Mesenchymal stem cell (in vitro differentiated cells and primary cell): Measurements from ENCODE around the gene KTN1.
A peak's percentile ranks its signal among the peaks of the same experiment; 100 is the strongest.

Experiments used
- DNase-seq: peaks from one replicate; pipeline ENCODE4 v3.0.0-alpha.2; 2013
- H2AFZ ChIP-seq: one replicate; pipeline ENCODE4 v1.6.1; 2013; ENCODE audit warnings: low read depth, mild to moderate bottlenecking, control low read depth, inconsistent platforms, low read length, moderate library complexity
- H2AK5ac ChIP-seq: 2 replicates; pipeline ENCODE4 v1.6.1; 2013; ENCODE audit warnings: low read length, moderate library complexity, mild to moderate bottlenecking, inconsistent platforms; ENCODE audit not compliant: severe bottlenecking
- H2BK120ac ChIP-seq: one replicate; pipeline ENCODE4 v1.6.1; 2013; ENCODE audit warnings: low read depth, mild to moderate bottlenecking, inconsistent platforms, low read length, moderate library complexity
- H2BK12ac ChIP-seq, 2 experiments: one replicate each; pipeline ENCODE4 v1.6.1; 2013; ENCODE audit warnings: inconsistent platforms in 2 of 2, low read length in 2 of 2, mild to moderate bottlenecking in 2 of 2, moderate library complexity in 2 of 2, control low read depth in 1 of 2
- H2BK15ac ChIP-seq: one replicate; pipeline ENCODE4 v1.6.1; 2013; ENCODE audit warnings: mild to moderate bottlenecking, low read depth, inconsistent platforms; ENCODE audit not compliant: poor library complexity, severe bottlenecking
- H2BK5ac ChIP-seq: 2 replicates; pipeline ENCODE4 v1.6.1; 2013; ENCODE audit warnings: low read depth, mild to moderate bottlenecking, low read length, control low read depth, inconsistent platforms; ENCODE audit not compliant: poor library complexity, severe bottlenecking
- H3K14ac ChIP-seq, 2 experiments: one replicate each; pipeline ENCODE4 v1.6.1; 2013; ENCODE audit warnings: inconsistent platforms in 2 of 2, low read length in 2 of 2, control low read depth in 1 of 2, mild to moderate bottlenecking in 1 of 2, moderate library complexity in 1 of 2
- H3K18ac ChIP-seq, 2 experiments: one replicate each; pipeline ENCODE4 v1.6.1; 2013; ENCODE audit warnings: inconsistent platforms in 2 of 2, low read length in 2 of 2, control low read depth in 1 of 2, low read depth in 1 of 2, mild to moderate bottlenecking in 1 of 2
- H3K23ac ChIP-seq, 2 experiments: one replicate each; pipeline ENCODE4 v1.6.1; 2013; ENCODE audit warnings: inconsistent platforms in 2 of 2, low read length in 2 of 2, mild to moderate bottlenecking in 2 of 2, moderate library complexity in 2 of 2, control low read depth in 1 of 2
- H3K27ac ChIP-seq: 2 replicates; pipeline ENCODE4 v1.5.1; 2013; ENCODE audit warnings: mild to moderate bottlenecking, moderate library complexity, low read length, control low read depth, inconsistent platforms; ENCODE audit not compliant: poor library complexity, severe bottlenecking
- H3K27me3 ChIP-seq, 2 experiments: 2 replicates each; pipeline versions ENCODE4 v1.6.1 to v1.7.0; 2013; ENCODE audit warnings: low read length in 2 of 2, mild to moderate bottlenecking in 2 of 2, moderate library complexity in 2 of 2, control low read depth in 1 of 2, inconsistent platforms in 1 of 2; ENCODE audit not compliant: control insufficient read depth in 1 of 2, insufficient read depth in 1 of 2
- H3K36me3 ChIP-seq, 2 experiments: 2 replicates each; pipeline versions ENCODE4 v1.6.1 to v1.7.0; 2013; ENCODE audit warnings: low read length in 2 of 2, control low read depth in 1 of 2, inconsistent platforms in 1 of 2, low read depth in 1 of 2, mild to moderate bottlenecking in 1 of 2; ENCODE audit not compliant: insufficient read depth in 2 of 2, control insufficient read depth in 1 of 2
- H3K4ac ChIP-seq, 2 experiments: one replicate each; pipeline ENCODE4 v1.6.1; 2013; ENCODE audit warnings: inconsistent platforms in 2 of 2, low read length in 2 of 2, mild to moderate bottlenecking in 2 of 2, moderate library complexity in 2 of 2, control low read depth in 1 of 2, low read depth in 1 of 2
- H3K4me1 ChIP-seq: 2 replicates; pipeline ENCODE4 v1.6.1; 2013; ENCODE audit warnings: low read depth, low read length, control low read depth; ENCODE audit not compliant: control insufficient read depth, insufficient read depth
- H3K4me2 ChIP-seq: 2 replicates; pipeline ENCODE4 v1.6.1; 2013; ENCODE audit warnings: low read length, mild to moderate bottlenecking, inconsistent platforms; ENCODE audit not compliant: poor library complexity, severe bottlenecking
- H3K4me3 ChIP-seq, 2 experiments: 2 replicates each; pipeline versions ENCODE4 v1.5.1 to v1.7.0; 2013; ENCODE audit warnings: low read length in 2 of 2, mild to moderate bottlenecking in 2 of 2, control low read depth in 1 of 2, low read depth in 1 of 2; ENCODE audit not compliant: insufficient read depth in 1 of 2
- H3K79me1 ChIP-seq: replicated peaks from 2 replicates; pipeline ENCODE4 v1.6.1; 2013; ENCODE audit warnings: mild to moderate bottlenecking, control low read depth, low read length, inconsistent platforms; ENCODE audit not compliant: poor library complexity, severe bottlenecking
- H3K9ac ChIP-seq: 2 replicates; pipeline ENCODE4 v1.7.0; 2013; ENCODE audit warnings: mild to moderate bottlenecking, low read length, moderate library complexity
- H3K9me3 ChIP-seq: 2 replicates; pipeline ENCODE4 v1.7.0; 2013; ENCODE audit warnings: mild to moderate bottlenecking, low read length; ENCODE audit not compliant: control insufficient read depth
- H4K8ac ChIP-seq: one replicate; pipeline ENCODE4 v1.6.1; 2013; ENCODE audit warnings: inconsistent platforms, mild to moderate bottlenecking, low read length, moderate library complexity
- H4K91ac ChIP-seq: one replicate; pipeline ENCODE4 v1.6.1; 2013; ENCODE audit warnings: mild to moderate bottlenecking, low read length, inconsistent platforms
- WGBS: methylation state at CpG from one replicate; pipeline ENCODE4 v1.1.7; 2013; ENCODE audit warnings: mixed read lengths; 5-methylcytosine and 5-hydroxymethylcytosine counted together

Gene KTN1

DNA sequence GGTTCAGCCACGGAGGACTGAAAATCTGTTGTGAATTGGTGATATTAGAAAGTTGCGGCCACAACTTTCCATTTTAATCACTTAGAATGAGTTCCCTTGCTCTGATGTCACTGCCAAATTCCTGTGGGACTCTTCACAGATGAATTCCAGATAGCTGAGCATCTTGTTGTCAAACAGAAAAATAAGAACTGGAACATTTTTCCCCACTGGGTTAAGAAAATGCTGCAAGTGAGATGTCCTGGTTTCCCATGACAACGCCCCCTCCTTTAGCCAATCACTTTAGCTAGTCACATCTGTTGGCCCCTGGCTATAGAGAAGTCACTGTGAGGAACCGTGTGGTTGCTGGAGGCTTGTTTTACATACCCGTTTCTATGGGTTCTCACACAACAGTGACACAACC lies 135.9 kb downstream of the KTN1 start:
- no peak overlapping the region for H3K14ac ChIP-seq
- peak; percentile 97 for DNase-seq
- peaks cover 3% of the 10 kb centered on the region for H3K9me3 ChIP-seq
- H3K23ac ChIP-seq, result no peak overlapping the region
- peaks cover 0 to 16% of the 10 kb centered on the region in 2 experiments for H3K27me3 ChIP-seq
- H3K27ac ChIP-seq, result no peak overlapping the region
- H3K4me3 ChIP-seq, result no peak overlapping the region
- H3K79me1 ChIP-seq, result no peaks in the 10 kb centered on the region
- no peak overlapping the region for H2BK5ac ChIP-seq
- no peak overlapping the region for H2BK120ac ChIP-seq
- no peak overlapping the region for H3K18ac ChIP-seq
- no peak overlapping the region for H3K4me2 ChIP-seq
- H3K4ac ChIP-seq, result no peak overlapping the region
- H2AFZ ChIP-seq, result no peak overlapping the region
- H3K9ac ChIP-seq, result peak overlapping the region; percentile 55
- H2BK15ac ChIP-seq, result no peak overlapping the region
- H2AK5ac ChIP-seq, result no peak overlapping the region
- H3K36me3 ChIP-seq, result peaks cover 0 to 3% of the 10 kb centered on the region in 2 experiments
- H4K8ac ChIP-seq, result no peak overlapping the region
- no peak overlapping the region for H2BK12ac ChIP-seq
- peaks cover 2% of the 10 kb centered on the region for H3K4me1 ChIP-seq
- WGBS, result 45% methylated on average over 2 of the region's 5 CpGs
- H4K91ac ChIP-seq, result no peak overlapping the region

DNA sequence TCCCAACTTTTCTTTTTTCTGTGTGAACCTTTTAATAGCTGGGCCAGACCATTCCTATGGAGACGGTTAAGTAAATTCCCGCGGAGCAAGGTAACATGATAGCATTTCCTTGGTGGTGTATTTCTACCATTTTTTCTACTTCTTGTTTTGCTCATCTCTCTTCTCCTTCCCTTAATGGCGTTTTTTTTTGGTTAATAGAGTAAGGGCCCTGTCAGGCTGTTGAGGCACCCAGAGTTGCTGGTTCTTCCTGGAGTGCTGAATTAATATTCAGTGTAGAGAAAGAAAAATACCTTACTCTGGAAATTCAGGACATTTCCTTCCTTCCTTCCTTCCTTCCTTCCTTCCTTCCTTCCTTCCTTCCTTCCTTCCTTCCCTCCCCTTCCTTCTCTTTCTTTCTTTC lies 137.6 kb downstream of the KTN1 start:
- Histone ChIP-seq H3K9ac (no peak overlapping the region), H3K23ac (no peak overlapping the region), H3K4ac (no peak overlapping the region), H2BK15ac (no peak overlapping the region), H3K36me3 (no peaks in the 10 kb centered on the region), H3K27ac (no peak overlapping the region), H2BK5ac (no peak overlapping the region), H3K9me3 (no peaks in the 10 kb centered on the region), H3K4me1 (peaks cover 2% of the 10 kb centered on the region), H2AFZ (no peak overlapping the region), H3K14ac (no peak overlapping the region), H3K79me1 (no peaks in the 10 kb centered on the region), H2BK12ac (no peak overlapping the region), H4K91ac (no peak overlapping the region), H4K8ac (no peak overlapping the region), H3K4me2 (no peak overlapping the region), H3K27me3 (peaks cover 0 to 16% of the 10 kb centered on the region in 2 experiments), H3K18ac (no peak overlapping the region), H2AK5ac (no peak overlapping the region), H2BK120ac (no peak overlapping the region), H3K4me3 (no peak overlapping the region)
- no peak for DNase-seq
- no CpG with 5 or more reads among the region's 4 CpGs for WGBS

DNA sequence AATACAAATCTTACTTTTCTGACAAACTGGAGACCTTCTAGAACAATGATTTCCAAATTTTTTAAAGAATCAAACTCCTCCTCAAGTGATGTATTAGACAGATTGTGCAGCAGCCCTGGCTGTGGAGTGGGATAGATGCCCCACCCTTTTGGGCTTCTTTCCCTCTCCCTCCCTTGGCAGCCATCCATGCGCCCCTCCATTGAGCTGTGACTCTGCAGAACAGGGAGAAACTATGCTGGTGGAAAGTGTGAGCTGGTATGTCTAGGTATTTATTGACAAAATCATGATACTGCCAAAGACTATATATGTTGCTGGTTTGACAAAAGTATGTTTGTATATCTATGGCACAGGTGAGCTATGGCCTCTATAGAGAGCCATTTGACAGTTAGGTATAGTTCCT lies 138.5 kb downstream of the KTN1 start:
- Histone ChIP-seq H4K91ac (no peak overlapping the region), H2BK15ac (no peak overlapping the region), H3K14ac (no peak overlapping the region), H2AFZ (no peak overlapping the region), H3K18ac (no peak overlapping the region), H2BK12ac (no peak overlapping the region), H2AK5ac (no peak overlapping the region), H3K4me3 (no peak overlapping the region), H3K27me3 (peaks cover 0 to 16% of the 10 kb centered on the region in 2 experiments), H3K79me1 (no peaks in the 10 kb centered on the region), H4K8ac (no peak overlapping the region), H3K4ac (no peak overlapping the region), H3K4me2 (no peak overlapping the region), H3K27ac (no peak overlapping the region), H2BK5ac (no peak overlapping the region), H3K9ac (no peak overlapping the region), H3K4me1 (peaks cover 2% of the 10 kb centered on the region), H3K36me3 (no peaks in the 10 kb centered on the region), H3K23ac (no peak overlapping the region), H2BK120ac (no peak overlapping the region), H3K9me3 (no peaks in the 10 kb centered on the region)
- WGBS, result 100% methylated on average over 1 of the region's 1 CpG
- DNase-seq, result no peak

DNA sequence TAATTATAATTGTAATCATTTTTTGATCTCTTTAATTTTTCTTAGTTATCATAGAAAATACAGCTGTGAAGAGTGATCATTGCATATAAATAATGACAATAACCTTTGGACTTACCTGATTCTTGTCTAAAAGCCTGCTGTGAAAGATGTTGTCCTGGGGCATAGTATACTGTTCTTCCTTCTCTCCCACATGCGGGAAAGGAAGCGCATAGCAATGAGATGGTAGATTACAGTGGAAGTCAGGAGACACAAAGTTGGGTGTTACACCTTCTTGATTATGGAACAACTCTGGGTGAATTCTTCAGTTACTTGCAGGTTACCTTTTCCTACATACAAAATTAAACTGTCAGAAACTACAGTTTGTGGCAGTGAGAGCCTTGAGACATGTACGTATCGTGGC lies 140.8 kb downstream of the KTN1 start:
- Histone ChIP-seq H3K36me3 (no peaks in the 10 kb centered on the region), H3K4me2 (no peak overlapping the region), H2AFZ (no peak overlapping the region), H3K23ac (no peak overlapping the region), H3K14ac (no peak overlapping the region), H3K9me3 (no peaks in the 10 kb centered on the region), H3K79me1 (no peaks in the 10 kb centered on the region), H2BK15ac (no peak overlapping the region), H4K91ac (no peak overlapping the region), H3K27ac (no peak overlapping the region), H3K27me3 (peaks cover 0 to 10% of the 10 kb centered on the region in 2 experiments), H3K4ac (no peak overlapping the region), H3K4me1 (peaks cover 2% of the 10 kb centered on the region), H2BK12ac (peak overlapping the region in 1 of 2 experiments; percentile 69), H3K4me3 (no peak overlapping the region), H2AK5ac (no peak overlapping the region), H3K9ac (no peak overlapping the region), H4K8ac (no peak overlapping the region), H2BK5ac (no peak overlapping the region), H3K18ac (no peak overlapping the region), H2BK120ac (no peak overlapping the region)
- no CpG with 5 or more reads among the region's 4 CpGs for WGBS
- DNase-seq, result no peak
